Activated T-helper 17 cell treated with anti-CD3 and anti-CD28 coated beads, Interleukin-2, amount 50 U/mL, for 72 hours (primary cell): ENCODE results near the gene ATP13A4. TPM values are rescaled to one million over a fixed set of nuclear protein-coding genes. Genes with fewer than 3 reads are reported as not detected.

Experiments used
- ATAC-seq: fragments of 150-1000 bp; cut with Tn5 transposase; replicated peaks from 2 replicates; pipeline ENCODE4 v1.10.0; 2021; ENCODE audit warnings: mild to moderate bottlenecking, moderate library complexity
- H3K27ac Mint-ChIP-seq: one replicate; pipeline ENCODE4 v1.8.0; 2022; ENCODE audit warnings: mixed read lengths
- H3K27me3 Mint-ChIP-seq: one replicate; pipeline ENCODE4 v1.8.0; 2022; ENCODE audit warnings: mixed read lengths
- H3K36me3 Mint-ChIP-seq: one replicate; pipeline ENCODE4 v1.8.0; 2022; ENCODE audit warnings: low read depth, mild to moderate bottlenecking, mixed read lengths
- H3K4me1 Mint-ChIP-seq: one replicate; pipeline ENCODE4 v1.8.0; 2022; ENCODE audit warnings: mixed read lengths
- H3K4me3 Mint-ChIP-seq: one replicate; pipeline ENCODE4 v1.8.0; 2022; ENCODE audit warnings: mild to moderate bottlenecking, mixed read lengths
- H3K9me3 Mint-ChIP-seq: one replicate; pipeline ENCODE4 v1.8.0; 2022; ENCODE audit warnings: mixed read lengths
- total RNA-seq, 2 donors: library from RNA; stranded (reverse); gene quantifications; one replicate each; pipeline ENCODE4 v1.2.3, GENCODE V29; 2022

ATP13A4 gene
- total RNA-seq, 2 donors from 2014 or later, result 2.7 to 3.3 TPM

DNA sequence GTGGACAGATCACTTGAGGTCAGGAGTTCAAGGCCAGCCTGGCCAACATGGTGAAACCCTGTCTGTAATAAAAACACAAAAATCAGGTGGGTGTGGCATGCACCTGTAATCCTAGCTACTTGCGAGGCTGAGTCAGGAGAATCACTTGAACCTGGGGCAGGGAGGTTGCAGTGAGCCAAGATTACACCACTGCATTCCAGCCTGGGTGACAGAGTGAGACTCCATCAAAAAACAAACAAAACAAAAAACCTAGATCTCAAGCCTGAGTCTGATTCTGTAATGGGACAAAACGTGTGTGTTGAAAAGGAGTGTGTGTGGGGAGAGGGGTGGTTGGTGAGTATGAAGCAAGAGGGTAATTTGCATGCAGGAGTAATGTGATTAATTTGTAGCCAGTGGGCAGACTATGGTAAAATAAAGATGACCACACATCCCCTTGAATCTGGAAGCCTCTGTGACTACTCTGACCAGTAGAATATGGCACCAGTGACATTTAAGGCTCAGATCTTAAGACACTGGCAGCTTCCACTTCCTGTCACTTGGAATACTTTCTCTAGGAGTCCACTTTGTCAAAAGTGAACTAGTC is 19.9 kb upstream of the ATP13A4 start:
- no peaks in the 10 kb centered on the region for H3K27me3 Mint-ChIP-seq
- no peak overlapping the region for H3K27ac Mint-ChIP-seq
- ATAC-seq, result no peak
- no peaks in the 10 kb centered on the region for H3K9me3 Mint-ChIP-seq
- H3K4me3 Mint-ChIP-seq, result no peak overlapping the region
- H3K4me1 Mint-ChIP-seq, result no peaks in the 10 kb centered on the region
- H3K36me3 Mint-ChIP-seq, result no peaks in the 10 kb centered on the region

GRCh38 chr3:193573403-193574191 is 18.9 kb upstream of the ATP13A4 start:
- Mint-ChIP-seq H3K27ac (no peak overlapping the region), H3K27me3 (no peaks in the 10 kb centered on the region), H3K4me1 (no peaks in the 10 kb centered on the region), H3K9me3 (no peaks in the 10 kb centered on the region), H3K36me3 (no peaks in the 10 kb centered on the region), H3K4me3 (no peak overlapping the region)
- ATAC-seq, result no peak

DNA sequence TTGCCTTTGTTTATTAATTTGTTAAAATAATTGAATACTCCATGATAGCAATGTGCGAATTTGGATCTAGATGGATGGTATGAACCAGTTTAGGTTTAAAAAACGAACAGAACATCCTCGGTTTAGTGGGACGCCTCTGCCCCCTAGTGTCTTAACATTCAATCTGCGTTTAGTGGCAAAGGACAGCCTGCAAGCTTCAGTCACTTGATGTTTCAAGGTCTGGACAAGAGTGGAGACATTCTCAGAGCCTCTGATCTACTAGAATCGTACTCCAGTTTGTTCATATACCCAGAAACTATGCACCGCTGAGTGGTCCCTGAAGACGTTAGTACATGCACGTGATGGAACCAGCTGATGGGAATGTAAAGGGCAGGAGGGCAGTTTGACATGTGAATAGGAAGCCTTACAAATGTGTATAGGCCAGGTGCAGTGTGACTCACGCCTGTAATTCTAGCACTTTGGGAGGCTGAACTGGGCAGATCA is 17.8 kb upstream of the ATP13A4 start:
- Mint-ChIP-seq H3K9me3 (no peaks in the 10 kb centered on the region), H3K27ac (no peak overlapping the region), H3K4me3 (no peak overlapping the region), H3K4me1 (no peaks in the 10 kb centered on the region), H3K27me3 (no peaks in the 10 kb centered on the region), H3K36me3 (no peaks in the 10 kb centered on the region)
- ATAC-seq, result peak; percentile 61

GRCh38 chr3:193569119-193569518 is 14.4 kb upstream of the ATP13A4 start:
- no peak overlapping the region for H3K27ac Mint-ChIP-seq
- no peaks in the 10 kb centered on the region for H3K27me3 Mint-ChIP-seq
- no peaks in the 10 kb centered on the region for H3K9me3 Mint-ChIP-seq
- H3K36me3 Mint-ChIP-seq, result no peaks in the 10 kb centered on the region
- ATAC-seq, result no peak
- no peak overlapping the region for H3K4me3 Mint-ChIP-seq
- H3K4me1 Mint-ChIP-seq, result no peaks in the 10 kb centered on the region

DNA sequence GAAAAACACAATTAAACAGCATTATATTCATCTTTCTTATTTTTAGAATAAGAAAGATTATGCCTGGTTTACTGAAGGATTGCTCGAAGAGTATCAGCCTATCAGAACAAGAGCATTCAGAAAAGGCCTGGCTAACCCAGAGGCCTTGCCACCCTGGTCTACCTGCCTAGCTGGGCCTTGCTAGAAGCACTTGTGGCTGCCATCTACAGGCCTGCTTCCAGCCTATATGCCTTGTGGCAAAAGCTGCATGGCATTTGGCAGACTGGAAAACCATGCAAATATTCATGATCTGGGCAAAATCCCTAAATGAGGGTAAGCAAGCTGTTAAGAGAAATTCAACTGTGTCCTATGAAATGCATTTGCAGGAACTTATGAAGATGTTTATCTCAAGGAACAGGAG is 9.3 kb upstream of the ATP13A4 start:
- ATAC-seq, result no peak
- H3K27ac Mint-ChIP-seq, result no peak overlapping the region
- H3K4me1 Mint-ChIP-seq, result no peaks in the 10 kb centered on the region
- no peaks in the 10 kb centered on the region for H3K9me3 Mint-ChIP-seq
- no peaks in the 10 kb centered on the region for H3K27me3 Mint-ChIP-seq
- no peaks in the 10 kb centered on the region for H3K36me3 Mint-ChIP-seq
- H3K4me3 Mint-ChIP-seq, result no peak overlapping the region

DNA sequence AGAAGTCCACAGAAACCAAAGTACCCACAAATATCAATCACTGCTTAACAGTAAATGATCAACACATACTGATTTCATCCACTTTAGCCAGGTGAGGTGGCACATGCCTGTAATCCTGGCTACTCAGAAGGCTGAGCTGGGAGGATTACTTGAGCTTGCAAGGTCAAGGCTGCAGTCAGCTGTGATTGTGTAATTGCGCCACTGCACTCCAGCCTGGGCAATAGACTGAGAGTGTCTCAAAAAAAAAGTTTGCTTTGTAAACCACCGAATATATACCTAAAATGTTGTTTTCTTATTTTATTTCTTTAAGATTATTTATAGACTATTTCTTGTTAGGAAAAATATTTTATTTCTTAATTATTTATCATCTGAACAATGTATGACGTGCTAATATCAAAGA is 8.7 kb upstream of the ATP13A4 start:
- no peaks in the 10 kb centered on the region for H3K36me3 Mint-ChIP-seq
- no peak overlapping the region for H3K27ac Mint-ChIP-seq

GRCh38 chr3:193560870-193561269 is 6.2 kb upstream of the ATP13A4 start:
- no peak for ATAC-seq
- Mint-ChIP-seq H3K27me3 (no peaks in the 10 kb centered on the region), H3K4me3 (no peak overlapping the region), H3K27ac (no peak overlapping the region), H3K9me3 (no peaks in the 10 kb centered on the region), H3K4me1 (no peaks in the 10 kb centered on the region), H3K36me3 (no peaks in the 10 kb centered on the region)

More for the DNA sequence above, 8.7 kb upstream of the ATP13A4 start:
- Mint-ChIP-seq H3K9me3 (no peaks in the 10 kb centered on the region), H3K4me3 (no peak overlapping the region), H3K4me1 (no peaks in the 10 kb centered on the region), H3K27me3 (no peaks in the 10 kb centered on the region)
- no peak for ATAC-seq

GRCh38 chr3:193560091-193560490 is 5.4 kb upstream of the ATP13A4 start:
- no peak for ATAC-seq
- H3K27me3 Mint-ChIP-seq, result no peaks in the 10 kb centered on the region
- no peak overlapping the region for H3K4me3 Mint-ChIP-seq
- H3K27ac Mint-ChIP-seq, result no peak overlapping the region
- H3K9me3 Mint-ChIP-seq, result no peaks in the 10 kb centered on the region
- no peaks in the 10 kb centered on the region for H3K4me1 Mint-ChIP-seq
- H3K36me3 Mint-ChIP-seq, result no peaks in the 10 kb centered on the region

- Mint-ChIP-seq H3K27ac (no peak overlapping the region), H3K4me3 (no peak overlapping the region), H3K27me3 (no peaks in the 10 kb centered on the region), H3K4me1 (no peaks in the 10 kb centered on the region), H3K9me3 (no peaks in the 10 kb centered on the region), H3K36me3 (no peaks in the 10 kb centered on the region)
- peak; percentile 90 for ATAC-seq
Measured at GRCh38 chr3:193559100-193559499, 4.4 kb upstream of the ATP13A4 start.

DNA sequence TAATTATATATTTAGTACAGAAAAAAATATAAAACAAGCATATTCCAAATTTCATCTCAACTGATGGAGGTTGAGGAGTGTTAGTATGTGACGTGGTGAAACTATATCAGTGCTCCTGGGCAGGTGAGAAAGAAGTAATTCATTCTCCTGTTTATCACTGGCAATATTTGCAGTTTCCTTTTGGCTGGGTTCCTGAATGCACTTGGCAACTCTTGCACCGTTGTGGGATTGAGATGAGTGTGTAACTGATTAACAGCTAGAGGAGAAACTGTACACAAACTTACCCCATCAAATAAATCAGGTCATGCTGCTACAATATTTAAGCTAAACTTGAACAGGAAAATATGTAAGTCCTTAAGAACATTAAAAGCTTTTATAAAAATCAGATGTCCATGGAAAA is 2.1 kb upstream of the ATP13A4 start:
- Mint-ChIP-seq H3K36me3 (no peaks in the 10 kb centered on the region), H3K4me3 (no peak overlapping the region), H3K27me3 (no peaks in the 10 kb centered on the region), H3K9me3 (no peaks in the 10 kb centered on the region), H3K27ac (no peak overlapping the region), H3K4me1 (no peaks in the 10 kb centered on the region)
- no peak for ATAC-seq

- Mint-ChIP-seq H3K9me3 (no peaks in the 10 kb centered on the region), H3K27ac (no peak overlapping the region), H3K36me3 (no peaks in the 10 kb centered on the region), H3K27me3 (no peaks in the 10 kb centered on the region), H3K4me1 (no peaks in the 10 kb centered on the region), H3K4me3 (no peak overlapping the region)
- no peak for ATAC-seq
Measured at GRCh38 chr3:193553586-193553985, 1.1 kb downstream of the ATP13A4 start.

DNA sequence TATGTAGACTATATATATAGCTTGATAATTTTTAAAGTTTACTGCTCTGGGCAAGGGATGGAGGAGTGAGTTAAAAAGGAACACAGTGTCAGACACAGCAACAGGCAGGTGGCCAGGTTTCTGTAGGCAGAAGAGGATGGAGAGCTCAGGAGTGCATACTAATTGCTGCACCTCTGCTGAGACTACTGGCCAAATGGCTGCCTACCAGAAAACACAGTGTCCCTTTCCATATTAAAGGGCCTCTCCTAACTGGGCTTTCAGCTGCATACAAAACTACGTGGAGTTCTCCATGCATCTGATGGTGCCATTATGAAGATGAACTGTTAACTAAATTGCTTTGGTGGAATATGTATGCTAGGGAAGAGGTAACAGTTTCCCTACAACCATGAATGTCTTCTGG is 1.8 kb downstream of the ATP13A4 start:
- no peaks in the 10 kb centered on the region for H3K9me3 Mint-ChIP-seq
- no peaks in the 10 kb centered on the region for H3K27me3 Mint-ChIP-seq
- no peak overlapping the region for H3K4me3 Mint-ChIP-seq
- H3K36me3 Mint-ChIP-seq, result no peaks in the 10 kb centered on the region
- H3K27ac Mint-ChIP-seq, result no peak overlapping the region
- ATAC-seq, result no peak
- no peaks in the 10 kb centered on the region for H3K4me1 Mint-ChIP-seq

GRCh38 chr3:193548406-193548805 is 6.3 kb downstream of the ATP13A4 start:
- H3K36me3 Mint-ChIP-seq, result no peaks in the 10 kb centered on the region
- no peak for ATAC-seq
- no peaks in the 10 kb centered on the region for H3K27me3 Mint-ChIP-seq
- no peaks in the 10 kb centered on the region for H3K4me1 Mint-ChIP-seq
- H3K4me3 Mint-ChIP-seq, result no peak overlapping the region
- peaks cover 5% of the 10 kb centered on the region for H3K9me3 Mint-ChIP-seq
- no peak overlapping the region for H3K27ac Mint-ChIP-seq

- no peak for ATAC-seq
- no peaks in the 10 kb centered on the region for H3K27me3 Mint-ChIP-seq
- H3K4me1 Mint-ChIP-seq, result no peaks in the 10 kb centered on the region
- no peaks in the 10 kb centered on the region for H3K36me3 Mint-ChIP-seq
- no peak overlapping the region for H3K4me3 Mint-ChIP-seq
- no peak overlapping the region for H3K27ac Mint-ChIP-seq
- peaks cover 5% of the 10 kb centered on the region for H3K9me3 Mint-ChIP-seq
Measured at GRCh38 chr3:193546129-193546528, 8.6 kb downstream of the ATP13A4 start.

GRCh38 chr3:193545304-193545703 is 9.4 kb downstream of the ATP13A4 start:
- ATAC-seq, result no peak
- H3K4me1 Mint-ChIP-seq, result no peaks in the 10 kb centered on the region
- no peak overlapping the region for H3K27ac Mint-ChIP-seq
- no peaks in the 10 kb centered on the region for H3K36me3 Mint-ChIP-seq
- no peaks in the 10 kb centered on the region for H3K27me3 Mint-ChIP-seq
- H3K9me3 Mint-ChIP-seq, result peaks cover 5% of the 10 kb centered on the region
- H3K4me3 Mint-ChIP-seq, result no peak overlapping the region
